ENCODE measurements around the gene DYRK1A.

DYRK1A gene

GRCh38 chr21:37419228-37419906, 52.8 kb downstream of the DYRK1A start:
- no peak for DNase-seq (ENCODE audit: low read depth)

DNA sequence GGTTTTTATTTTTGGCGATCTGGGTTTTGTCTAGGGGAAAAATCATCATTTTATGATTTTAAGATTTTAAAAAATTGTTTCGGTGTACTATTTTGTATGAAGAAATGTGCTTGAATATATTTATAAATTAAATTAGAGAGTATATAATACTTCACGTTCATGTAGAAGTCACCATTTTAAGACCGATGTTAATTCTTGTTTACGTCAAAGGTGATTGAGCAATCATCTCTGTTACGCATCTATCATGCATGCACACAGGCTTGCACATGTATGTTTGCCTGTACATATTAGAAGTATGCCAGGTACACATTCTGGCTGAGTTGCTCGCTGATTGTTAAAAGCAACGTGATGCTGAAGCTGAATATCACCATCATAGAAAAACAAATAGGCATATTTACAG, 54.7 kb downstream of the DYRK1A start:
- DNase-seq (ENCODE audit: low read depth): no peak

DNA sequence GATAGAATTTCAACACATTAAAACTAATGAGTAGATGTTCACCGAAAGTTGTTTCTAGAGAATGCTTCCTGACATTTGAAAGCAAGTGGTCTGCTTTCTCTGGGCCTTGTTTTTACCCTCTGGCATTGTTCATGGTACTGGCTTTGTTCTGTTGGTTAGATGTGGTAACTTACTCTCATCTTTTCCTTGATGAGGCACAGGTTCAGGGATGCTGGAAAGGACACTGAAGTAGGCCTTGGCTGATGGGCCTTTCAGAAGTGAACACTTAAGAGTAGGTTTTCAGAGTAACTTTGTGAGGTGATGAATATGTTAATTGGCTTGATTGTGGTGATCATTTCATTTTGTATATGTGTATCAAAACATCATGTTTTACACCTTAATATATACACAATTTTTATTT, 55.8 kb downstream of the DYRK1A start:
- no peak for DNase-seq (ENCODE audit: low read depth)

DNA sequence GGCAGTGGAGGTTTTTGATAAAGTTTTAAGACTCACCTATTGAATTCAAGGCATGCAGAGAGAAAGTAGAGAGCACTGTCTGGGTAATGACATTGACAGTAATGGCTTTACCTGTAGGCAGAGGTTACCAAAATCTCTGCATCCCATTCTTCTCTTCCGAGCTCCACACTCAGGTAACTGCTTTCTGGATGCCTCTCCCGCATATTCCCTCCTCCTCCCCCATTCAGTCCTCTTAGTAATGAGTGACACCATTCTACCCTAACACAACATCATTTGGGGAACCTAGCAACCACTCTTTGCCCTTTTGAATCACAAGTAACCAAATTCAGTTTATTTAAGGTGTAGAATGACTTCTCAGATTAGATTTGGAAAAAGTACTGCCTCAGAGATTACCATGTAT, 56.5 kb downstream of the DYRK1A start:
- DNase-seq (ENCODE audit: low read depth): no peak

DNA sequence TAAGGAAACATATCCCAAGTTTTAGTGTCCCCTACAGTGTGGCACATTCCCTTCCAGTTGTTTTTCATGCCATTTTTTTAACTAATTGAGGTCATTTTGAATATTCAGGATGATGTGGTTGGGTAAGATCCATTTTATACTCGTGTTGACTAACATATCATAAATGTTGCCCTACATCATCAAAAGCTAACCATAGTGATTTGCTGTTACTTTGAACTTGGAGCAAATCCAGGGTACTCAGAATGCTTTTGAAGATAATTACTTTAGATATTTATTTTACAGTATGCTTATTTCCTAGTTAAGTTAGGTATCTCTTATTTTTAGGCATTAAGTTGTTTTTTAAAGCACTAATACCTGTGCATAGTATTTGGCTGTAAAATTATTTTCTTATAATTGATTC, 57.8 kb downstream of the DYRK1A start:
- no peak for DNase-seq (ENCODE audit: low read depth)

- DNase-seq (ENCODE audit: low read depth): no peak
These were observed 58.4 kb downstream of the DYRK1A start for GRCh38 chr21:37425001-37425400.

GRCh38 chr21:37425684-37426083, 59.1 kb downstream of the DYRK1A start:
- no peak for DNase-seq (ENCODE audit: low read depth)

DNA sequence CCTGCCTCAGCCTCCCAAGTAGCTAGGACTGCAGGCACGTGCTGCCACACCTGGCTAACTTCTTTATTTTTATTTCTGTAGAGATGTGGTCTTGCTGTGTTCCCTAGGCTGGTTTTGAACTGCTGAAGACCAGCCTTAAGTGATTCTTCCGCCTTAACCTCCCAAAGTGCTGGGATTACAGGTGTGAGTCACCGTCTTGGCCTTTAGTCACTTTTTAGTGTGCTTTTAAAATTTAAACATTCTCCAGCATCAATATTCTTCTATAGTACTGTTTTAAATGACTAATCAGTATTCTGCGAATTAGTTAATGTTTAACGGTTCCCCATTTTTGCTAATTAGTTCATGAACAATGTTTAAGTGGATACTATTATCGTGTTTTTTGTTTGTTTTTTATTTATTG, 60.6 kb downstream of the DYRK1A start:
- no peak for DNase-seq (ENCODE audit: low read depth)

DNA sequence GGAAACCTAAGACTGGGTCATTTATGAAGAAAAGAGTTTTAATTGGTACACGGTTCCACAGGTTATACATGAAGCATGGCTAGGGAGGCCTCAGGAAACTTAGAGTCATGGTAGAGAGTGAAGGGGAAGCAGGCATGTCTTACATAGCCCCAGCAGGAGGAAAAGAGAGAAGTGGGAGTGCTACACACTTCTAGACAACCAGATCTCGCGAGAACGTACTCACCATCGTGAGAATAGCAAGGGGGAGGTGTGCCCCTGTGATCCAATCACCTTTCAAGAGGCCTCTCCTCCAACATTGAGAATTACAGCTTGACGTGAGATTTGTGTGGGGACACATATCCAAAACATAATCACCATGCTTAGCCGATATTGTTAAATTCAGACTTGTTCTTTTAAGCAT, 62.8 kb downstream of the DYRK1A start:
- DNase-seq (ENCODE audit: low read depth): no peak

GRCh38 chr21:37430184-37430821, 63.7 kb downstream of the DYRK1A start:
- no peak for DNase-seq (ENCODE audit: low read depth)

- DNase-seq (ENCODE audit: low read depth): no peak
These were observed 64.7 kb downstream of the DYRK1A start for GRCh38 chr21:37431243-37431642.

DNA sequence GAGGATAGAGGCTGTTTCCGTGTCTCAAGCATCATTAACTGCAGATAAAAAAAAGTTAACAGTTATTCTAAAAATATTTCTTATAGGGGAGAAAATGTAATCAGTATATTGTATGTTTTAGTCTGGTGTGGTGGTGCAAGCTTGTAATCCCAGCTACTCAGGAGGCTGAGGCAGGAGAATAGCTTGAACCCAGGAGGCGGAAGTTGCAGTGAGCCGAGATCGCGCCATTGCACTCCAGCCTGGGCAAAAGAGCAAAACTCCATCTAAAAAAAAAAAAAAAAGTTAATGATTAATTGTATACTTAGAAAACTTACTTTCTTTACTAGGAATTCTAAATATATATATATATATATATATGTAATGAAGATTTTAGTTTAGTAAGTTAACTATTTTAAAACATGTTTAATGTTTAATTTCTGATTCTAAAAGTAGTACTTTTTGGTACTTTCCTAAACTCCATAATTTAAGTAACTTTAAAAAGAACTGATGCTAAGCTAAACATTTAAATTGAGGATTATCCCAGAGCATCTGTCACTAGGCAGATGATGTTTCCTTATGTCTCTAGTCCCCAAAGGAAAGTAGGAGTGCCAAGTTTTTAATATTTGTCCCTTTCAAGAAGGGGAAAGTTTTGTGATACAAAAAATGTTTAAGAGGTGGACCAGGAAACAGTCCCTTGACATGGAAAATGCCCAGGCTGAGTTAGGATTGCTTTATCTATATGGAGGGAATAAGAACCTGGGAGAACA, 66.3 kb downstream of the DYRK1A start:
- no peak for DNase-seq (ENCODE audit: low read depth)

DNA sequence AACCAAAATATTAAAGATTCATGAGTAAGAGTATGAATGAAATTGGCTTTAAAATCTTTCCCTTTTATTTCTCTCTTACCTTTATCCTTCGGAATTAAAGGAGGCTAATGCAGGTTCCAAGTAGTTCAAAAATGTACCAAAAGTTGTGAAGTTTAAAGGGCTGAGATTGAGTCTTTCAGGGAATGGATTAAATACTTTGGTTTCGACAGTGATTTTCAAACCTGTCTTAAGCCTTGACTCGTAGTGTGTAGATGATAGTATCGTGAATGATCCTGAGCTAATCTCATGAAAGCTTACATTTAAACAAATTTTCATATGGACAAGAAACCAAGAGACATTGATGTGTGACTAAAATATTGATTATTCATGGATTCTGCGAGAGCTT, 66.9 kb downstream of the DYRK1A start:
- DNase-seq (ENCODE audit: low read depth): no peak

DNA sequence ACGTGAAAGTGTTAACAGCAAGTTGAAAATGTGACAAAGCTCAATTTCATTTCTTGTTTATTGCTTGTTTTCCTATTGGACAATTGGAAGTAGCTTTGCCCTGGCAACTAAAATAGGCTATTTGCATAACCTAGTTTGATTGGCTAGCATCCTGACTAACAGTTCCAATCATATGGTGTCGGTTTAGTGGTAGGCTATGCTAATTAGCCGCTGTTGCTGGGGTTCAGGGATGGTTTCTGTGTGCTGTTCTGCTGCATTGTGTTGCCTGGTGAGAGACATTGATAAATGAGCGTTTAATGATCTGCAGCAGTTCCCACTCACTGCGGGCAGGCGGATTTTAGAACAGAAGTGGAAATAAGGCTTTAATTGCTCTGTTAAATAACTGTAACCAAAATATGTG, 68.5 kb downstream of the DYRK1A start:
- DNase-seq (ENCODE audit: low read depth): peak; percentile 28

DNA sequence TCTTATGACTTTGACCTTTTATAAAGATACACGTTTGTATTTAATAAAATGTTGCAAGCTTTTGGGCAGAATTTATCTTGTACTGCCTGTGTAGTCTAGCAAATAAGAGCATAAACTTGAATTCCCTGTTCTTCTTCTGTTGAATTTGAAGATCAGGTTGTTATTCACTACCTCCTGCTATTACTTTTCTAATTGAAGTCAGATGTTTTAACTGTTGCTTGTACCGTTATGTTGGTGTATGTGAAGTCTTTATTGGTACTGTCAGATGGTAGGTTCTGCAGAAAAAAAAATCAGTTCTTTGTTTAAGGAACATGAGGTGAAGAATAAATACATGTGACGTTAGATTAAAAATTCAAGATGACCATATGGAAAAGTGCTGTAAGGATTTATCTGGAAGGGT, 69.1 kb downstream of the DYRK1A start:
- no peak for DNase-seq (ENCODE audit: low read depth)

GRCh38 chr21:37436174-37436573, 69.6 kb downstream of the DYRK1A start:
- DNase-seq (ENCODE audit: low read depth): no peak

DNA sequence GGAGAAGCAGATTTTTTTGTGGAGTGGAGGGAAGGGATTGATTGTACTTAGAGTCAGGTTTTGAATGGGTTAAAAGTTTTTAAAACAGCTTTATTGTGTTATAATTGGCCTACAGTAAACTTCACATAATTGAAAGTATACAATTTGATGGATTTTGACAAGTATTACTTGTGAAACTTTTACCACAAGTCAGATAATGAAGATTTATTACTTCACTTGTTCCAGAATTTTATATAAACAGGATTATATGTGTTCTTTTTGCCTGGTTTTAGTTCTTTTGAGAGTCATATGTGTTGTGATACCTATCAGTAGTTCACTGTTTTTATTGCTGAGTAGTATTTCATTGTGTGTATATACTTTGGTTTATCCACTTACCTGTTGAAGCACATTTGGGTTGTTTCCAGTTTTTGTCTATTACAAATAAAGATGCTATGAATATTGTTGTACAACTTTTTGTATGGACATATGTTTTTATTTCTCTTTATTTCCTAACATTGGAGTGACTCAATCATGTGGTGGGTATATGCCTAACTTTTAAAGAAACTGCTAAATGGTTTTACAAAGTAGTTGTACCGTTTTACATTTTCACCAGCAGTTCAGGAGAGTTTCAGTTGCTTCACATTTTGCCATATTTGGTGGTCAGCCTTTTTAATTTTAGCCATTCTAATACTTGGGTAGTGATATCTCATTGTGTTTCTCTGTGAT, 71.0 kb downstream of the DYRK1A start:
- DNase-seq (ENCODE audit: low read depth): no peak

DNA sequence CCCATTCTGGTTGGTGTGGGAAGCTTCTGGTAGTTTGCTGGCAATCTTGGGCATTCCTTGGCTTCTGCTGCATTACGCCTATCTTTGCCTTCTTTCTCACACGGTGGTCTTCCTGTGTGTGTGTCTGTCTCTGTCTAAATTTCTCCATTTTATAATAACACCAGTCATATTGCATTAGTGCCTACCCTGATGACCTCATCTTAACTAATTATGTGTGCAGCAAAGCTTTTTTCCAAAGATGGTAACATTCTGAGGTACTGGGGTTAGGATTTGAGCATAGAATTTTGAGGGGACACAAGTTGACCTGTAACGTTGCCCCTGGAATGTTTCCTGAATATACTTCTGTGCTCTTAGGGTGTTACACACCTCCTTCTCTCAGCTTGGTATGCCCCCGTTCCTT, 77.1 kb downstream of the DYRK1A start:
- DNase-seq (ENCODE audit: low read depth): no peak

DNA sequence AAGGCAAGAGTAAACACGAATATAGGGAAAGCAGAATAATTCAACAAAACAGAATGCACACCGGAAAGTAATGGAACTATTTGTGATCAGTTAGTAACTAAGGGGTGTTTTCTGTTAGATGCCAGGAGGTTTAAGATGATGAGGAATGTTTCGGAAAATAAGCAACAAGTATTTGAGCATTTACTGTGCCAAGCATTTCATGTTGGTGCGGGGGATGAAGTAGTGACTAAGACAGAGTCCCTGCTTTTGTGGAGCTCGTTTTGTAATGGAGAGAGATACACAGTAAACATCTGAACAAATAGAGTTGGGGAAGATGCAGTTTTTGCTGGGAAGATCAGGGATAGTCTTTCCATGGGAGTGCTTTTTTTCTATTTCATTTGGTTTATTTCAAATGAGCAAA, 78.7 kb downstream of the DYRK1A start:
- DNase-seq (ENCODE audit: low read depth): no peak

DNA sequence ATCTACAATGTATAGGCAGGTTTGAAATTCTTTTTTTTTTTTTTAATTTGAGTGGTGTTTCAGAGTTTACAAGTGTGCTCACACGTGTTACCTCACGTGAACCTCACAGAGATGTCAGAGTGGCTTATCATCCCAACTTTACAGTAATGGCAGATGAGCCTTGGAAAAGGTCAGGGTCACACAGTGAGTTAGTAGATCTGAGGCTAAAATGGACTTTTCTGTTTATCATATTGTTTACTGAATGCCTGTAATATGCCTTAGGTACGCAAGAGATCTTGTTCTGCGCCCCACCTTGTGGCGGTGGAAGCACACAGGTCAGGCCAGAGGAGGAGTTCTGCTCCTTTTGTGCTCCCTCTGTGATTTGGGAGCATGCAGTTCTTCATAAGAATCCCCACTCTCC, 80.0 kb downstream of the DYRK1A start:
- DNase-seq (ENCODE audit: low read depth): no peak

DNA sequence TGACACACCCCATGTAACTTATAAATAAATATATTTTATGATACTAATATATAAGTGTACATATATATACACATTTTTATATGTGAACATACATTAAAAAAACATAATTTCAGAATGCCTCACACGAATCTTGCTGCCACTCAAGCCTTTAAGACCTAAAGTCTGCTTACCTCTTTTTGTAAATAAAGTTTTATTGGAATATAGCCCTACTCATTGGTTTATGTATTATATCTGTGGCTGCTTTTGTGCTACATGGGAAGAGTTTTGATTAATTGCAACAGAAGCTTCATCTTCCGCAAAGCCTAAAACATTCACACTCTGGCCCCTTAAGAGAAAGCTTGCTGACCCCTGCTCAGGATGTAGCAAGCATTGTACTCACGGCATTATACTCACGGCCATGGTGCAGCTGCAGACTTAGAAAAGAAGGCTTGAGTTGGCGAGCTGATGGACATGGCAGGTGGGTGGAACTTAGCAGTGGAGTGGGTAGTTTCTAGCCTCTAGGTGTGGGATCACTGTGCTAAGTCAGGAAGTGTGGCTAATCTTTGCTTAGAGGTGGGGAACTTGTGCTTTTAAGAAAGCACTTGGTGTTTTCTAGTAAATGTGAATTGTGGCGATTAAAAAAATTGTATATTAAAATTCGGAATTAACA, 80.8 kb downstream of the DYRK1A start:
- no peak for DNase-seq (ENCODE audit: low read depth)

DNA sequence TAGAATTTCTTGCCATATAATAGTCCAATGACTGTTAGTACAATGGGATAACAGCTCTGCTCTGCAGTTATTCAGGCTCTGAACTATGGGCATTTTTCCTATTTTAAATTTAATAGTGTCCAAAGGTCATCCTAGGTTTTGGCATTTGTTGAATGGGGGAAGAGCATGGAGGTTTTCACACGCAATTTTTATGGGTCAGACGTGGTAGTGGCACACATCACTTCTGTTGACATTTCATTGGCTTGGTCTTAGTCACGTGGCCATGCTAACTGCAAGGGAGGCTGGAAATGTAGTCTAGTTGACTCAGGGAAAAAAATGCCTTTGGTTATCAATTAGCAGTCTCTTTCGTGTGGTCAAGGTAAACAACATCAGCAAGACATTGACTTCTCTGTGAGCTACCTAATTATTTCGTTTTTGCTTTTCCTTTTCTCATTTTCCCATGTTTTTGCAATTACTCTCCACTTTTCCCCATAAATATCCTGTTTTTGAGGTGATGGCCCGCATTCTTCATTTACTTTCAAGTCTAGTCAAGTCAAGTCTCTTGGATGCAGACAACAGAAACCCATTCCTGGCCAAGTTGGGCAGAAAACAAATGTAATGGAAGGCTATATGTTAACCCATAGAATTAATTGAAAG, 82.8 kb downstream of the DYRK1A start:
- no peak for DNase-seq (ENCODE audit: low read depth)

Data from activated T-cell treated with anti-CD3 and anti-CD28 coated beads for 24 hours (primary cell).